ENCODE results near the gene CACNA1H. TPM values are rescaled to one million over a fixed set of nuclear protein-coding genes. Genes with fewer than 3 reads are reported as not detected.

Gene CACNA1H
- total RNA-seq, 1 donor from 2014 or later, result 9.5 TPM

DNA sequence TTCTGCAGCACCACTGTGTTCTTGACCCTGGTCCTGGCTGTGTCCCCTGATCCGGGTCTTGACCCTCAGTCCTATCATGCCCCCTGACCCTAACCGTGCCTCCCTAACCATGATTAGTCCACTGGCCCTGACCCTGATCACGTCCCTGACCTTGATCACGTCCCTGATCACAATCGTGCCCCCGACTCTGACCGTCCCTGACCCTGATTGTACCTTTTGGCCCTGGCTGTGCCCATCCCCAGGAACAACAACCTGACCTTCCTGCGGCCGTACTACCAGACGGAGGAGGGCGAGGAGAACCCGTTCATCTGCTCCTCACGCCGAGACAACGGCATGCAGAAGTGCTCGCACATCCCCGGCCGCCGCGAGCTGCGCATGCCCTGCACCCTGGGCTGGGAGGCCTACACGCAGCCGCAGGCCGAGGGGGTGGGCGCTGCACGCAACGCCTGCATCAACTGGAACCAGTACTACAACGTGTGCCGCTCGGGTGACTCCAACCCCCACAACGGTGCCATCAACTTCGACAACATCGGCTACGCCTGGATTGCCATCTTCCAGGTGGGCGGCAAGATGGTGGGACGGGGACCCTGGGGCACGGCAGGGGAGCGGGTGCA is 47.2 kb downstream of the CACNA1H start:
- Mint-ChIP-seq H3K9me3 (no peaks in the 10 kb centered on the region), H3K36me3 (peaks cover 6% of the 10 kb centered on the region), H3K4me3 (no peak overlapping the region), H3K4me1 (peaks cover 11% of the 10 kb centered on the region), H3K27ac (no peak overlapping the region), H3K27me3 (ENCODE audit: insufficient read depth, low read depth) (peaks cover 2% of the 10 kb centered on the region)
- no peaks in the 10 kb centered on the region for H3K27me3 ChIP-seq
- DNase-seq (ENCODE audit: low spot score), result no peak
- H3K79me2 ChIP-seq (ENCODE audit: low read depth), result no peaks in the 10 kb centered on the region
- peaks cover 37% of the 10 kb centered on the region for H4K20me1 ChIP-seq (ENCODE audit: low read depth)
- no peaks in the 10 kb centered on the region for H3K4me1 ChIP-seq
- H2AFZ ChIP-seq (replicated peaks), result no peak overlapping the region
- H3K36me3 ChIP-seq, result no peaks in the 10 kb centered on the region
- H3K4me2 ChIP-seq, result no peak overlapping the region
- H3F3A ChIP-seq (ENCODE audit: low read depth), result no peaks in the 10 kb centered on the region
- H3K4me3 ChIP-seq, result no peak overlapping the region
- no peak overlapping the region for H3K9ac ChIP-seq
- H3K27ac ChIP-seq, result no peak overlapping the region
- no peaks in the 10 kb centered on the region for H3K9me3 ChIP-seq (ENCODE audit: low read depth)
- TF ChIP-seq, protein P1, sequence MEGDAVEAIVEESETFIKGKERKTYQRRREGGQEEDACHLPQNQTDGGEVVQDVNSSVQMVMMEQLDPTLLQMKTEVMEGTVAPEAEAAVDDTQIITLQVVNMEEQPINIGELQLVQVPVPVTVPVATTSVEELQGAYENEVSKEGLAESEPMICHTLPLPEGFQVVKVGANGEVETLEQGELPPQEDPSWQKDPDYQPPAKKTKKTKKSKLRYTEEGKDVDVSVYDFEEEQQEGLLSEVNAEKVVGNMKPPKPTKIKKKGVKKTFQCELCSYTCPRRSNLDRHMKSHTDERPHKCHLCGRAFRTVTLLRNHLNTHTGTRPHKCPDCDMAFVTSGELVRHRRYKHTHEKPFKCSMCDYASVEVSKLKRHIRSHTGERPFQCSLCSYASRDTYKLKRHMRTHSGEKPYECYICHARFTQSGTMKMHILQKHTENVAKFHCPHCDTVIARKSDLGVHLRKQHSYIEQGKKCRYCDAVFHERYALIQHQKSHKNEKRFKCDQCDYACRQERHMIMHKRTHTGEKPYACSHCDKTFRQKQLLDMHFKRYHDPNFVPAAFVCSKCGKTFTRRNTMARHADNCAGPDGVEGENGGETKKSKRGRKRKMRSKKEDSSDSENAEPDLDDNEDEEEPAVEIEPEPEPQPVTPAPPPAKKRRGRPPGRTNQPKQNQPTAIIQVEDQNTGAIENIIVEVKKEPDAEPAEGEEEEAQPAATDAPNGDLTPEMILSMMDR (IDR thresholded peaks at IDR 0.05), result no peak
- TF ChIP-seq EZH2phosphoT487 (IDR thresholded peaks at IDR 0.05), result no peak
- TF ChIP-seq EZH2 (IDR thresholded peaks at IDR 0.05), result no peak

DNA sequence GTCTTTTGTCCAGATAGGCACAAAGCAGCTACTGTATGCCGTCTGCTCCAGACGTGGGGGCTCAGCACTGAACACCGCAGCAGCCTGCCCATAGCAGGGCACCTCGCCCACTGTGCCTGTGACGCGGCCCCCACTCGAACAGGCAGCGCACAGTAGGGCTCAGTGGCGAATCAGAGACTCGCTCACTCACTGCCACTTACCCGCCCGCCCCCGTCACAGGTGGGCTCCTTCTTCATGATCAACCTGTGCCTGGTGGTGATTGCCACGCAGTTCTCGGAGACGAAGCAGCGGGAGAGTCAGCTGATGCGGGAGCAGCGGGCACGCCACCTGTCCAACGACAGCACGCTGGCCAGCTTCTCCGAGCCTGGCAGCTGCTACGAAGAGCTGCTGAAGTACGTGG is 48.5 kb downstream of the CACNA1H start:
- DNase-seq (ENCODE audit: low spot score), result no peak
- no peak overlapping the region for H2AFZ ChIP-seq (replicated peaks)
- H3K4me1 Mint-ChIP-seq, result peaks cover 10% of the 10 kb centered on the region
- no peaks in the 10 kb centered on the region for H3K27me3 ChIP-seq
- no peak overlapping the region for H3K4me3 Mint-ChIP-seq
- H3K27ac Mint-ChIP-seq, result no peak overlapping the region
- H3K36me3 ChIP-seq, result no peaks in the 10 kb centered on the region
- no peaks in the 10 kb centered on the region for H3K9me3 Mint-ChIP-seq
- H3K4me1 ChIP-seq, result no peaks in the 10 kb centered on the region
- H3K9me3 ChIP-seq (ENCODE audit: low read depth), result no peaks in the 10 kb centered on the region
- no peaks in the 10 kb centered on the region for H3K79me2 ChIP-seq (ENCODE audit: low read depth)
- peaks cover 6% of the 10 kb centered on the region for H3K36me3 Mint-ChIP-seq
- no peak overlapping the region for H3K4me3 ChIP-seq
- no peak overlapping the region for H3K9ac ChIP-seq
- no peak overlapping the region for H3K27ac ChIP-seq
- H3K4me2 ChIP-seq, result no peak overlapping the region
- H3F3A ChIP-seq (ENCODE audit: low read depth), result no peaks in the 10 kb centered on the region
- H4K20me1 ChIP-seq (ENCODE audit: low read depth), result peaks cover 29% of the 10 kb centered on the region
- peaks cover 2% of the 10 kb centered on the region for H3K27me3 Mint-ChIP-seq (ENCODE audit: insufficient read depth, low read depth)
- no peak for TF ChIP-seq EZH2phosphoT487 (IDR thresholded peaks at IDR 0.05)
- TF ChIP-seq, protein P1 (IDR thresholded peaks at IDR 0.05), result no peak
- no peak for TF ChIP-seq EZH2 (IDR thresholded peaks at IDR 0.05)

DNA sequence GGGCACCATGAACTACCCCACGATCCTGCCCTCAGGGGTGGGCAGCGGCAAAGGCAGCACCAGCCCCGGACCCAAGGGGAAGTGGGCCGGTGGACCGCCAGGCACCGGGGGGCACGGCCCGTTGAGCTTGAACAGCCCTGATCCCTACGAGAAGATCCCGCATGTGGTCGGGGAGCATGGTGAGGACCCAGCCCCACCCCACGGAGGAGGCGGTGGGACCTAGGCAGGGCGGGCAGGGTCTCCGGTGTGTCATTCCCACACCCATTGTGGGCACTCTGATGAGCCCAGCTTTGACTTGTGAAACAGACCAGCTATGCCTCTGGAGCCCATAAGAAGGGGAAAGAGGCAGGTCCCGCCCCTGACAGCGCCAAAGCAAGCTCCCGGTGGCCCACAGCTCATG is 49.4 kb downstream of the CACNA1H start:
- Histone ChIP-seq H3K9ac (no peak overlapping the region), H3K79me2 (ENCODE audit: low read depth) (no peaks in the 10 kb centered on the region), H3K27me3 (no peaks in the 10 kb centered on the region), H4K20me1 (ENCODE audit: low read depth) (peaks cover 21% of the 10 kb centered on the region), H2AFZ (replicated peaks) (no peak overlapping the region), H3K4me2 (no peak overlapping the region), H3K4me3 (no peak overlapping the region), H3K4me1 (no peaks in the 10 kb centered on the region), H3K27ac (no peak overlapping the region), H3K9me3 (ENCODE audit: low read depth) (no peaks in the 10 kb centered on the region), H3K36me3 (no peaks in the 10 kb centered on the region), H3F3A (ENCODE audit: low read depth) (no peaks in the 10 kb centered on the region)
- H3K36me3 Mint-ChIP-seq, result peaks cover 6% of the 10 kb centered on the region
- H3K27me3 Mint-ChIP-seq (ENCODE audit: insufficient read depth, low read depth), result peaks cover 2% of the 10 kb centered on the region
- H3K27ac Mint-ChIP-seq, result no peak overlapping the region
- no peak overlapping the region for H3K4me3 Mint-ChIP-seq
- no peak for DNase-seq (ENCODE audit: low spot score)
- no peaks in the 10 kb centered on the region for H3K9me3 Mint-ChIP-seq
- TF ChIP-seq, protein P1 (IDR thresholded peaks at IDR 0.05), result no peak
- TF ChIP-seq EZH2phosphoT487 (IDR thresholded peaks at IDR 0.05) (no peak), EZH2 (IDR thresholded peaks at IDR 0.05) (no peak)
- peaks cover 4% of the 10 kb centered on the region for H3K4me1 Mint-ChIP-seq
